ENCODE results near the gene TCTN2.

The TCTN2 gene

DNA sequence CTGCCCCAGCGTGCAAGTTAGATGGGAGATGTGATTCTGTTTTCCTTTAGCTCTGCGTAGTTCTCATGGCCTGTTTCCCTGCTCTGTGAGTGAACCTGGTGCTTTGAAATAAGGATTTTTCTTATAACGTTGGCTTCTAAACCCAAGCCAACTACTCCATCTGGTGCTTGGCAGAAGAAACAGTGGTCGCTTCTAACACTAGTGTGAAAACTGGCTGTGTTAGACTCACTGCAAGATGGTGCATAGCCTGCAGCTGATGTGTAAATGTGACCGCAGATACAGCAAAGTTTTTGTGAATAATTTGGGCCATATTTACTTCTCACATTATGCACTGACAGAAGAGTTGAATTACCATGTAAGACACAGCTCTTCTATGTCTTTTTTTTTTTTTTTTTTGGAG, 25.0 kb upstream of the TCTN2 start:
- TF ChIP-seq CTCF (IDR thresholded peaks at IDR 0.05; ENCODE audit: insufficient read depth, missing control alignments), result no peak
- FAIRE-seq, result no peak
- DNase-seq (ENCODE audit: insufficient read length, low spot score), result no peak

- TF ChIP-seq CTCF (IDR thresholded peaks at IDR 0.05; ENCODE audit: insufficient read depth, missing control alignments), result no peak
- FAIRE-seq (no peak), DNase-seq (ENCODE audit: insufficient read length, low spot score) (no peak)
Measured at GRCh38 chr12:123648401-123648800, 22.5 kb upstream of the TCTN2 start.

- no peak for DNase-seq (ENCODE audit: insufficient read length, low spot score)
Measured at GRCh38 chr12:123654129-123654701, 16.7 kb upstream of the TCTN2 start.

DNA sequence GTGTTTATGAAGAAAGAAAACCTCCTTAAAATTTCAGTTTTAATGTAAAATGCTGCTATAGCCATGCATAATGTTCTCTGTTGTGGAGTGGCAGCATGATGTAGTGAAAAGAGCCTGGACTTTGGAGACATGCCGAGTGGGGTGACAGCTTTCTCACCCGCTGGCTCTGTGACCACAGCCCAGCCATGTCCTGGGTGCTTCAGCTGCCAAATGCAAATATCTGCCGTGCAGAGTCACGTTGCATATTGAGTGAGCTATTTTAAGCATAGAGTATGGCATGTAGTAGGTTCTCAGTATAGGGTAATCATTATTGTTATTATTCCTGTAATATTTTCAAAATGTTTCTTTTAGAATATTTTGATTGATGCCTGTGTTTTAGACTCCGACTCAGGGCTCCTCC, 15.5 kb upstream of the TCTN2 start:
- no peak for TF ChIP-seq CTCF (IDR thresholded peaks at IDR 0.05; ENCODE audit: insufficient read depth, missing control alignments)
- FAIRE-seq, result no peak
- no peak for DNase-seq (ENCODE audit: insufficient read length, low spot score)

More at GRCh38 chr12:123654129-123654701, 16.7 kb upstream of the TCTN2 start:
- TF ChIP-seq CTCF (IDR thresholded peaks at IDR 0.05; ENCODE audit: insufficient read depth, missing control alignments), result no peak
- FAIRE-seq, result no peak

DNA sequence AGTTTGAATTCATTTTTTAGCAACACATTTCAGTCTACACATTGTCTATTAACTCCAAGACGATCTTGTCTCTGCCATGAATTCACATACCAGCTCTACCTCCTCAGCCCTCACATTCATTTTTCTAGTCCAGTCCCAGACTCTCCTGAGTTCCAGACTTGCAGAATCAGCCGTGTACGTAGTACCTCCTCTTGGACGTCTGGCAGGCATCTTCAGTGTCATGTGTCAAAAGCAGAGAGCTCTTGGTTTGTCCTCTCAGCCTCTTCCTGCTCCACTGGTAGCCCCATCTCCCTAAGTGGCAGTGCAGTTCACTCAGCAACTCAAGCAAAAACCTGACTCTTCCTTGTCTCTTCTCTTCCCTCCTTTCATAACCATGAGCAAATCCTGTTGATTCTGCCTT, 14.5 kb upstream of the TCTN2 start:
- TF ChIP-seq CTCF (IDR thresholded peaks at IDR 0.05; ENCODE audit: insufficient read depth, missing control alignments), result no peak
- FAIRE-seq, result no peak
- no peak for DNase-seq (ENCODE audit: insufficient read length, low spot score)

DNA sequence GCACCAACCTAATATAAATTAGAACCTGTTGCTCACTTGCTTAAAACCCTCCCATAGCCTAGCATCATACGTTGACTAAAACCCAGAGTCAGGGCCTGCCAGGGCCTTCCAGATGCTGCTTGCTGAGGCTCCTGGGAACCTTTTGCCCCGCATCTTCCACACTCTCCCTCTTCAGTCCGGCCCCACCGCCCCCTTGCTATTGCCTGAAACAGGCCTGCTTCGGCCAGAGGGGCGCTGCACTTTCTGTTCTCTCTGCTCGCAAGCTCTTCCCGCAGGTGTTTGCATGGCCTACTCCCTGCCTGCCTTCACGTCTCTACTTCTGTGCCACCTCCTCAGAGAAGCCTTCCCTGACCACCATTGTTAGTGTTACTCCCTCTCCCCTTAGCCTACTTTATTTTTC, 13.7 kb upstream of the TCTN2 start:
- no peak for TF ChIP-seq CTCF (IDR thresholded peaks at IDR 0.05; ENCODE audit: insufficient read depth, missing control alignments)
- no peak for FAIRE-seq
- DNase-seq (ENCODE audit: insufficient read length, low spot score), result no peak

GRCh38 chr12:123659996-123660727, 10.8 kb upstream of the TCTN2 start:
- TF ChIP-seq CTCF (IDR thresholded peaks at IDR 0.05; ENCODE audit: insufficient read depth, missing control alignments), result no peak
- no peak for FAIRE-seq
- DNase-seq (ENCODE audit: insufficient read length, low spot score), result no peak

Data from D721Med (cell line).